IPS DF 19.7 (cell line): ENCODE data around the gene ACER3.
"Not testable (repeated sequence)": the region's sequence is repeated elsewhere in the genome, so short reads cannot be mapped to it uniquely, and the experiment has no call there.

Source experiments
- DNase-seq: peaks from one replicate; pipeline ENCODE4 v3.0.0-alpha.2; 2013; ENCODE audit warnings: low read depth, low spot score

ACER3 gene

DNA sequence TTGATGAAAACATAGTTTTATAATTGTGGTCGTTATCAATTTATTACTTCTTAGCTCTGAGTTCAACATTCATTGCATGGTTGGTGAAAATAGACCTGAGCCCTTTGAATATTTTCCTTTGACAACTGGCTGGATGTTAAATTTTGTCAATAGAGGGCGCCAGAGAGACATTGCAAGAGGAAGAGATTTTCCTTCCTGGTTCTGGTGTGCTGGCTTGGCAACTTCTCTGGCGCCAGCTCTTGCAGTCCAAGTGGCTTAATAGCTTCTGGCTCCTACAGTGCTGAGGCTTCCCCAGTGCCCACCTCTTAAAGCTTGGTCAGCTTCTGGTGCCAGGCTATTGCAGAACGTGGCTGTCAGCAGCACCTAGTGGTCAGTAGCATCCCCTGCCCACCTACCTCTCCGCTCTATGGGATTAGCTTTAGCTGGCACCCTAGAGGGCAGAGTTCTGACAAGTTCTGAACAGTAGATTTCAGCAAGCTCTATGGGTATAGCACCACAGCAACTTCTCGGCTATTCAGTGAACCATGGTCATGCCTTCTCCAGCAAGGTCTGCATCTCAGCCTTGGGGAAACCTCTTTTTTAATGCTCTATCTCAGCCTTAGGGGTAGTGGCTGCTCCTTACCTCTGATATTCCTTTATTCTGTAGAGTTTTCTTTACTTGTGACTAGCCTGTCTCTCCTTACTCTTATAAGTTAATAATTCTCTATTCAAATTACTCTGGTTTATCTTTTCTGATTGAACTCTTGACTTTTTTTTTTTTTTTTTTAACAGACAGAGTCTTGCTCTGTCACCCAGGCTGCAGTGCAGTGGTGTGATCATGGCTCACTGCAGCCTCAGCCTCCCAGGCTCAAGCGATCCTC, 59.4 kb downstream of the ACER3 start:
- DNase-seq: peak; percentile 38

DNA sequence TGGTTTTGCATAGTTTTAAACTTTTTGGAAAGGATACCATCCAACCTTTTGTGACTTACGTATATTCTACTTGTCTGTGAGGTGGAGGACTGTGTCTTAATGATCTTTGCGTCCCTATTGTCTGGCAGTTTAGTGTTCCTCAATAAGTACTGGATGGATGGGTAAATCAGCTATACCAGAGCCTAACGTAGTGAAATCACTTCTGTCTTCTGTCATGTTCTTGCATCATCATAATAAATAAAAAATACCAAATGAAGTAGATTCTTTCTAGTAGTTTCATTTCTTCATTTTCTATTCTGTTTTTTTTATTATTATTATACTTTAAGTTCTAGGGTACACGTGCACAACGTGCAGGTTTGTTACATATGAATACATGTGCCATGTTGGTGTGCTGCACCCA, 66.4 kb downstream of the ACER3 start:
- no peak for DNase-seq

DNA sequence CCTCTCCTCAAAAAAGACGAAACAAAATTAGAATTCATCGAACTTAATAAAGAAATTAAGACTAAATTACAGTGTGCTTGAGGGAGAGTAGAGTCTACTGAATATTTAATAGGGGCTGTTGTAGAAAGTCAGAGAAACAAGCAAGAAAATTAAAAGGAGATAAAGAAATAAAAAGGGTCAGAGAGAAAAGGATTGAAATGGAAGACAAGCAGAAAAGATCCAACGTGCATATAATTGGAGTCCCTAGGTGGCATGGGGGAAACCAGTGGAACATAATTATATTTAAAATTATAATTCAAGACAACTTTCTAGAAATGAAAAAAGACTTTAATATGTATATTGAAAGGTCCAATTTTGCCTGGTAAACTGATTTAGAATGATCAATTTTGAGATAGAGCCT, 74.3 kb downstream of the ACER3 start:
- DNase-seq: no peak

DNA sequence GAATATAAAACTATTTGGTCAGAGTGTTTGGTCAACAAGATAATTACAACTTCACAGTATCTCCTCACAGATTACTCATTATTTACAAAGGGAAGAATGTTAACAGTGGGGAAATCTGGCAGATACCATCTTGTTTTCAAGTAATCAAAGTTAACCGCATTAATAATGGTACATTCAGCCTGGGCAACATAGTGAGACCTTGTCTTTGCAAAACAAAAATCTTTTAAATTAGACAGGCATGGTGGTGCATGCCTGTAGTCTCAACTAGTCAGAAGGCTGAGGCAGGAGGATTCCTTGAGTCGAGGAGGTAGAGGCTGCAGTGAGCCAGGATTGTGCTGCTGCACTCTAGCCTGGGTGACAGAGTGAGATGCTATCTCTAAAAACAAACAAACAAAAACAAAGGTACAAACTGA, 78.5 kb downstream of the ACER3 start:
- DNase-seq: no peak

DNA sequence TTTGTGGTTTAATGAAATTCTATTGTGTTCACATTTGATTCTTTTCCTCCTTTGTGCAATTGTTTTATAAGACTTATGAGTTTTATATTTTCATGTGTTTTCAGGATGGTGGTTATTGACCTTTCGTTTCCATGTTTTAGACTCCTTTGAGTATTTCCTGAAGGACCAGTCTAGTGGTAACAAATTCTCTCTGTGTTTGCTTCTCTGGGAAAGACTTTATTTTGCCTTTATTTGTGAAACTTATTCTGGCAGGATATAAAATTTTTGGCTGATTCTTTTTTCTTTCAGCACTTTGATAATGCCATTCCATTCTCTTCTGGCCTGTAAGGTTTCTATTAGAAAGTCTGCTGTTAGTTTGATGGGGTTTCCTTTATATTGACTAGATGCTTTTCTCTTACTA, 83.5 kb downstream of the ACER3 start:
- no peak for DNase-seq

DNA sequence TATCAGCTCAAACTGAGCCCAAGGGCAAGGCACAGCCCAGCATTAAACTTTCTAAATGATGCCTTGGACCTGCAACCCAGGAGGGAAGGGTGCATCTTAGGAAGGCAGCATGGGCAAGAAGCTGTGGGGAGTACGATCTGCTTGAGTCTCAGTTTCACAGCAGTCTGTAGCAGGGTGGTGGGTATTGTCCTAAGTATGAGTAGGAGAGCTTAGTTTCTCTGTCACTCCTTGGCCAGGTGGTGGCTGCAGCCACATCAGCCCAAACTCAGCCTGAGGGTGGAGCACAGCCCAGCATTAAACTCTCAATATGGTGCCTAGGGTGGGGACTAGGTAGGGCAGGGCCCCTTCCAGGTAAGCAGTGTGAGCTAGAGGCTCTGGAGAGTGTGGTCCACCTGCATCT, 85.5 kb downstream of the ACER3 start:
- DNase-seq: no peak

DNA sequence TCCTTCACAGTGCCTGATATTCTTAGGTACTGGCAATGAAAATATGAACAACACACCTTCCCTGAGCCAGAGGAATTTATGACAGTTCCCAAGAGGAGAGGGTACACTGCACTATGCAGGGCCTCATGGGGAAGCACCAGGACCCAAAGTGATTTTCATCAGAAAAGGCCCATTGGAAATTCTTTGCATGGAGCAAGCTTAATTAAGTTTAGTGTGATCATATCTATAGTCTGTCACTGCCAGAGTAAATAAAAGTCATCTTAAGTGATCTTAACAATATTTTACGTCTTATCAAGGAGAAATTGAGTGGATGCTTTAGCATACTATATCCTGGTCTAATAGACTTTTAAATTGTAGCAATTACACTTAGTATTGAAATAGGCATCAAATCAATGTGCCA, 86.5 kb downstream of the ACER3 start:
- no peak for DNase-seq

DNA sequence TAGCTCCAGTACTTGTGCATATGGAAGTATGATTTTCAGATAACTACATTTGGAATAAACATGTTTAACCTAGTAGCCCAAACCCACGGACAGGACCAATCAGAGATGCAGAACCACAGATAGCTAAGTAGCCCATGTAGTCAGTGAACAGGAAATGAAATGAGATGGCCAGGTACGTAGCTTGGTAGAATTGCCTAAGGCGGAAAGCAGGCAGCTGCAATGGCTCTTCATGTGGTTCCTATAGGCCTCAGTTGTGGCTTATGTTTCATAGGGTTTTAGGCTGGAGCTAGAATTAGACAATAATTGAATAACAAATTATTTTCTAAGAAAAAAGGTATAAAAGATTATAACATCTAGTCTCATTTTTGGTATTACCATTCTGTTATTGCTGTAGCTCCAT, 87.1 kb downstream of the ACER3 start:
- no peak for DNase-seq

DNA sequence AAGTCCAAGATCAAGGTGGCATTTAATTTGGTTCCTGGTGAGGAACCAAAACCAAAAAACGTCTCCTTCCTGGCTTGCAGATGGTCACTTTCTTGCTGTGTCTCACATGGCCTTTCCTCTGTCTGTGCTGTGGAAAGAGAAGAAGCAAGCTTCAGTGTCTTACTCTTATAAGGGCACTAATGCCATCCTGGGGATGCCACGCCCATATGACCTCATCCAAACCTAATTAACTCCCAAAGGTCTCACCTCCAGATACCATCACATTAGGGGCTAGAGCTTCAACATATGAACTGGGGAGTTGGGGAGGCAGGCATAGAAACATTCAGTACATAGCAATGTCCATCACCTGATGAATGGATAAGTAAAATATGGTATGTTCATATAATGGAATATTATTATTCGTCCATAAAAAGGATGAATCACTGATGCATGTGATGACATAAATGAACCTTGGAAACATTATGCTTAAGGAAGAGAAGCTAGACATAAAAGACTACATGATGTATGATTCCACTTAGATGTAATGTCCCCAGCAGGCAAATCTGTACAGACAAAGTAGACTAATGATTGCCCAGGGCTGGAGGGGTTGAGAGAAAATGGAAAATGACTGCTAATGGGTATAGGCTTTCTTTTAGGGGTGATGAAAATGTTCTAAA, 94.9 kb downstream of the ACER3 start:
- DNase-seq: no peak

DNA sequence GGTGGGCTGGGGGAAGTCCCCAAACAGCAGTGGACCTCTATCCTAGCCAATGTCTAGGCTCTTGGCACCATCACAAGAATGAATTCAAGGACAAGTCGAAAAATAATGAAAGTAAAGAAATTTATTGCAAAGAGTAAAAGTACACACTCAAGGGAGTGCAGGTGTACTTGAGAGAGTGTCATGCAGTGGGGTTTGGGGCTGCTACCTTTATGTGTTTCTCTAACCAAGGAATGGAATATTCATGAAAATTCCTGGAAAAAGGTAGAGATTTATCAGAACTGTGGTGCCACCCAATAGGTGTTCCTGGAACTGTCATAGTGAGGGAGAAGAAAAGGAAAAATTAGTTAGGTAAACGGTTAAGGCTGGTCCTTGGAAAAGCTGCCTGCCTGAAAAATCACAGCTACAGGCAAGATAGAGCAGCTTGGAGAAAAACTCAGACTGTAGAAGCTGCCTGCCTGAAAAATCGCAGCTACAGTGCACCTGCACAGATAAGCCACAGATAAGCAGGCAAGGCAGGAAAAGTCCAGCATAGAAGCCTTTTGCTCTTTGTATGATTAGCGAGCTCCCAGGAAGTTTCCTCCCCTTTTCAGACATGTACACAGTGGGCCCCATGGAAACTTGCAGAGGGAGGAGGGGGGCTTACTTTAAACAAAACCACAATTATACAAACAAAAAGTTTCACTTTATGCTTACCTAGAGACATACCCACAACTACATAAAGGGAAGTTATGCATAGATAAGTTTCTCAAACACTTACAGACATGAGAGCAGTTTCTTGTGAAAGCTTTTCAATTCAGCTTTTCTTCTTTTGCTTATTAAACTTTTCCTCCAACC, 102.1 kb downstream of the ACER3 start:
- no peak for DNase-seq

DNA sequence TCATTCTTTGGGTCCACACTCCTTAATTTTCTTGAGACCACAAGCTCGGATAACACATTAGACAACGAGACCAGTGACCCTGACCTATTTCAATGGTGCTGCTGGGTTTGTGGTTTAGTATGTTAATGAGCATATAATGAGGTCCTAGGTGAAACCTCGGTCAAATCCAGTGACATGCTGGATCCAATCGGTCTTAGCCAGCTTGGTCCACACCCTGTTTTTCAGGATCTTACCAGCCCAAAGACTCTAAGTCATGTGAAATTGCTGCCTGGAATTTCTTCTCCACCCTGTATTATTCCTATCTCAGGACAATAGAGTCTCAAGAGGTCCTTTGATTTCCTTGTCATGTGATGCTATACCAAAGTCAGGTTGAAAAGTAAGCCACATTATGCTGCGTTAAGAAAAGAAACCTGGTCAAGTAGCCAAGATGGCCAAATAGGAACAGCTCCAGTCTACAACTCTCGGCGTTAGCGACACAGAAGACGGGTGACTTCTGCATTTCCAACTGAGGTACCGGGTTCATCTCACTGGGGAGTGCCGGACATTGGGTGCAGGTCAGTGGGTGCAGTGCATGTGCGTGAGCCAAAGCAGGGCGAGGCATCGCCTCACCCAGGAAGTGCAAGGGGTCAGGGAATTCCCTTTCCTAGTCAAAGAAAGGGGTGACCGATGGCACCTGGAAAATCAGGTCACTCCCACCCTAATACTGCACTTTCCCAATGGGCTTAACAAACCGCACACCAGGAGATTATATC, 102.9 kb downstream of the ACER3 start:
- DNase-seq: not testable (repeated sequence)

DNA sequence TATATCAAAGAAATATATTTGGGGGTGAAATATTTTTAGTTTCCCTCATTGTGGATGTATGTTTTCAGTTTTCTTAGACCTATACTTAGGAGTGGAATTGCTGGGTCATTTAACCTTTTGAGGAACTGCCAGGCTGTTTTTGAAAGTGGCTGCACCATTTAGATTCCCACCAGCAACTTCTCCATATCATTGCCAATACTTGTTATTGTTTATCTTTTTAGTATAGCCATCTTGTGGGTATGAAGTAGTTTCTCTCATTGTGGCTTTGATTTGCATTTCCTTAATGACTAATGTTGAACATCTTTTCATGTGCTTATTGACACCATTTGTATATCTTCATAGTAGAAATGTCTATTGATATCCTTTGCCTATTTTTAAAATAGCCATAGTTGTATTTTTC, 111.3 kb downstream of the ACER3 start:
- DNase-seq: no peak

DNA sequence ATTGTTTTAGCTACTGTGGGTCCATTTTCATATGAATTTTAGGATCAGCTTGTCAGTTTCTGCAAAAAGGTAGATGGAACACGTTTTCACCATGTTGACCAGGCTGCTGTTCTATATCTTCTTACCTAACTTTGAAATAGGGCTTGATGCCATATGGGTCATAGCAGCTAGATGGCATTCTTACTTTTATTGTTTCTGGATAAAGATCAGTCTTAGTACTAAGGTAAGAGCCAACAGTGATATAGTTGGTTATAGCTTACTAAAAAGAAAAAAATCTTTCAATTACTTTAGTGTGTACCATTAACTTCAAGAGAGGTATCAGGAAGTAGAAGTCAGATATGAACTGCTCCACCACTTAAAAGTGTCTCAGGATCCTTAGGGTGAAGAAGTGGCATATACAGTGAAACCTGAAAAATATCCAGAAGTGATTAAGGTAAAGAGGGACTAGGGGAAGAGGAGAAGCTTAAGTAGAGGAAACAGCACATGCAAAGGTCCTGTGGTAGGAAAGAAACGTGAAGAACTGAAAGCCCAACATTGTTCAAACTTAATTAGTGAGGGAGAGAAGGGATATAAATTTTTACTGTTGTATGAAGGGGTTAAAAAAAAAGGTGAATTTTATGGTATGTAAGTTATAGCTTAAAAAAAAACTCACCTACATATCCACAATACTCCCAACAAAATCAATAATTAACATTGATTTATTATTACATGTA, 113.6 kb downstream of the ACER3 start:
- DNase-seq: no peak

DNA sequence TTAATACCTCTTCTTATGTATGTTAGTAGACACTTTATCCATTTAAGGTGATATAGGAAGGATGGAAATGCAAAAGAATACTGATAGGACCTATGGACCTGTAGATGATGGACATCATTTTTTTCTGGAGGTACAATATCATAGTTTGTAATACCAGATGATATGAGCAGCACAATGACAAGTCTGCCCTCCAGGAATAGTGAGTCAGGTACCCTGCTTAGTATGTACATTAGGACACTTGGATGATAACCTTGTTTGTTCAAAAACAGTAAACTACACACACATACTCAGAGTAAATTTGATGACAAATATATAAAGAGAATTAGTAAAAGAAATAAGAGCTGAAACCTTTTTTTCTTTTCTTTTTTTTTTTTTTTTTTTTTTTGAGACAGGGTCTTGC, 114.8 kb downstream of the ACER3 start:
- DNase-seq: no peak

DNA sequence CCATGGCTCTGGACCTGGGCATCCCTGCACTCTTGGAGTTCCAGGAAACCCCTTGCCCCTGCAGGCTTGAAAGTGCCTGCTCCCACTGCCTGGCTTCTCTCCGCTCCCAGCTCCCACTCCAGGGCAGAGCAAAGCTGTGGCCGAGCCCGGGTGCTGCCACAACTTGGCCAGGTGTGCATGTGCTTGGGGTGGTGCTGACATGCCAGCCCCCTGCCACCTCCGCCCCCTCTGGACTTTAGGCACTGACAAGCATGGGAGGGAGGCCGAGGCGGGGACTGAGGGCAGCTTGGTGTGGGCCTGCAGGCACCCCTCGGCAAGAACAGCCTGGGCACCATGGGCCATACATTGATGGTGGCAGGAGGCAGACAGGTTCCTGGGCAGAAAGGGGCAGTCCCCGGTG, 117.1 kb downstream of the ACER3 start:
- no peak for DNase-seq

DNA sequence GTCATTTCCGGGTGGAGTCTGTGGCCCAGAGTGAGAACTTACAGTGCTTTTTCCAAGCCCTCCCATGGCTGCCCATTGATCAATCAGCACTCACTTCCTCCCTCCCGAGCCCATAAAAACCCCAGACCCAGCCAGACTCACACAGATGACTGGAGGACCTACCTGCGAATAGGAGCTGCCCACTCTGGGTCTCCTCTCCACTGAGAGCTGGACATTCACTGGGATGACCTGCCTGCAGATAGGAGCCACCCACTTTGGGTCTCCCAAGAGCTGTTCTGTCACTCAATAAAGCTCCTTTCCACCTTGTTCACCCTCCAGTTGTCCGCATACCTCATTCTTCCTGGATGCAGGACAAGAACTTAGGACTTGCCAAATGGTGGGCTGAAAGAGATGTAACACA, 117.5 kb downstream of the ACER3 start:
- no peak for DNase-seq

DNA sequence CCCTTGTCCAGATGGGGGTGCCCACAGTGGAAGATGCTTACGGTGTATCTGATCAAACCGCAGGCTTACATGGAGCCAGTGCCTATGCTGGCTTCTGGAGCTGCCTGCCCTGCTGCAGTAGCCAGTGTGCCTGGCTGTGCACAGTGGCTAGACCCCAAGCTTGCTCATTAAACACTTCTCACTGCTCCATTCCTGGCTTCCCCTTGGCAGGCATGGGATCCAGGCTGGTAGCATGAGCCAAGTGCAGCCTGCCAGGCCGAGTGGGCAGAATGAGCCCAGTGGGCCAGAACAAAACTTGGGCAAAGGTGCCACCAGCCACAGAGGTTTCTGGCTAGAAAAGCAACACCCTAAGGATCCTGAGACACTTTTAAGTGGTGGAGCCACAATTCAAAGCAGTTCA, 118.1 kb downstream of the ACER3 start:
- DNase-seq: no peak

DNA sequence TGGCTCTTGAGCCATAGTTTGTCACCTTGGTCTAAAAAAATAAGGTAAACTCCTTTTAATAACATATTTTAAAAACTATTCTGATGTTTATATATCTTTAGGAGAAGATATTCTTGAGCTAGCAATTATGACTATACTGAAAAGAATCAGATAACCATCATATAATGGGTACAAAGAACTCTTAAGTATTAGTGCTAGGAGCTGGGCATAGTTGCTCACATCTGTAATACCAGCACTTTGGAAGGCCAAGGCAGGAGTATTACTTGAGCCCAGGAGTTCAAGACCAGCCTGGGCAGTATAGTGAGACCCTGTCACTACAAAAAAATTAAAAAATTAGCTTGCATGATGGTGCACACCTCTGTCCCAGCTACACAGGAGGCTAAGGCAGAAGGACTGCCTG, 119.5 kb downstream of the ACER3 start:
- no peak for DNase-seq

DNA sequence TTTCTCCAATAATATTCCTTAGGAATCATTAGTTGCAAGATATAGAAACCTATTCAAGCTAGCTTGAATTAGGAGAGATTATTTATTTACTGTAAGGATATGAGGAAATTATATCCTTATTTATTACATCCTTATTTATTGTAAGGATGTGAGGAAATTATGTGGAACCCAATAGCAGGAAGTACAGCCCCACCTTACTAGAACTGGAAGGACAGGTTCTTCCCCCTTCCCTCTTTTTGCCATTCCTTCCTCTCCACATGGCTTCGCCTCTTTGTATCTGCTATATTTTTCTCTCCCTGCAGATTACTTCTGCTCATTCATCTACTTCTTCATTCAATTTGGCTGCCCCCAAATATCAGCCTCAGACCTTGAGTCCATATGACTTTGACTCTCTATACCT, 124.0 kb downstream of the ACER3 start:
- no peak for DNase-seq

DNA sequence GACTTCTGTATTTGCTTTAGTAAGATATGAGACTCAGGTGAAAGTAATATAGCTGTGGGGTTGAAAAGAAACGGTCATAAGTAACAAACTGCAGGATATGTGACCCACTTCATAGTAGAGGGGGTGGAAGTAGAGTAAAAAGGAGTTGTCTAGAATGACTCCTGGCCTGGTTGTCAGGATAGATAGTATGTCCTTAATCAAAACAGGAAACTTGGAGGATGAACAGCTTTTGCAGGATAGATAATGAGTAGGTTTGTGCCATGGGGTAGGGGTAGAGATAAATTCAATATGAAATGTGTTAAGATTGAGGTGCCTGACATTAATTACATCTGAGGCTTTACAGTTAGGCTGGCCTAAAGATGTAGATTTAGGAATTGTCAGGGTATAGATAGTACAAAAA, 126.5 kb downstream of the ACER3 start:
- DNase-seq: no peak

DNA sequence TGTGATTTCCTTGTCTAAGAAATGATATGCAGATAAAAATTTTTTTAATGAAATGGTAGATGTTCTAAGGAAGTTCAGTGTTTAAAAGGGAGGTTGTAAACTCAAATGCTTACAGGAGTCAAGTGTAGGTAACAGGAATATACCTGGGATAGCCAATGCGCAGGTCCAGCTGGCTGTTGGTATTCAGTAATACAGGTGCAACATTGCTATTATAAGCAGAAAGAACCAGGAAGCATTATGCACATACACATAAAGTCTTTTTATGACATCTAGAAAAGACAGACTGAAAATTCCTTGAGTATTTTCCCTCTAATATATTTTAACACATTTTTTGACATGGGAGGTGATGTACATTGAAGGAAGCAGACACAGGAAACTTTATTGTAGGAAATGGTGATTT, 129.9 kb downstream of the ACER3 start:
- no peak for DNase-seq
